GM12878 (cell line): Measurements from ENCODE around the gene CAPZB. TPM values are rescaled to one million over a fixed set of nuclear protein-coding genes. Genes with fewer than 3 reads are reported as not detected.

Experiments used
- ATAC-seq: fragments of 200-7000 bp; cut with Tn5 transposase; 3 replicates; pipeline ENCODE4 v1.9.1; 2020; ENCODE audit warnings: mild to moderate bottlenecking, moderate library complexity
- BruUV-seq: library from RNA; stranded (reverse); fragments of 400-500 nt; replicated peaks from 2 replicates; lab custom pipeline; 2021; lab: Mats Ljungman, UMichigan
- CTCF ChIA-PET: fragments of 300-600 bp; sonication (Branson Sonifier 250); formaldehyde crosslinking; extraction: SDS; loops from one replicate; lab custom pipeline; 2021; ENCODE audit warnings: inconsistent platforms; lab: Yijun Ruan, JAX
- POLR2A ChIA-PET: fragments of 350-600 bp; formaldehyde crosslinking; extraction: SDS; loops from one replicate; lab custom pipeline; 2021; ENCODE audit warnings: inconsistent platforms; lab: Charles Lee
- RAD21 ChIA-PET: fragments of 300-600 bp; sonication (Branson Sonifier 250); formaldehyde crosslinking; loops from one replicate; lab custom pipeline; 2023; ENCODE audit warnings: antibody characterized with exemption; ENCODE audit not compliant: unreplicated experiment; lab: Charles Lee
- SMC1A ChIA-PET: fragments of 300-600 bp; sonication (Branson Sonifier 250); formaldehyde crosslinking; loops from one replicate; lab custom pipeline; 2023; ENCODE audit not compliant: unreplicated experiment, uncharacterized antibody; lab: Charles Lee
- DNase-seq: peaks from one replicate; pipeline ENCODE4 v3.0.0-alpha.2; 2011; ENCODE audit warnings: low read depth, low spot score
- FAIRE-seq: peaks from 3 replicates; lab custom pipeline; 2011; peaks lifted over from hg19 to GRCh38; lab: Jason Lieb, UNC
- H2AFZ ChIP-seq: 2 replicates; pipeline ENCODE4 v1.6.0; 2011; ENCODE audit warnings: low read depth, low read length, control low read depth; ENCODE audit not compliant: control insufficient read depth
- H3K27ac ChIP-seq: 2 replicates; pipeline ENCODE4 v1.5.1; 2011; ENCODE audit warnings: control low read depth; ENCODE audit not compliant: control insufficient read depth, insufficient read depth
- H3K27me3 ChIP-seq, 2 experiments: replicated peaks in 1 of 2; 2 replicates each; pipeline versions ENCODE4 v1.6.0 to v1.6.1; 2011; ENCODE audit warnings: low read length in 1 of 2; ENCODE audit not compliant: control insufficient read depth in 2 of 2, insufficient read depth in 2 of 2
- H3K36me3 ChIP-seq, 2 experiments: 2 replicates each; pipeline ENCODE4 v1.5.1; 2011; ENCODE audit warnings: low read length in 1 of 2; ENCODE audit not compliant: control insufficient read depth in 2 of 2, insufficient read depth in 2 of 2
- H3K4me1 ChIP-seq: 2 replicates; pipeline ENCODE4 v1.6.1; 2011; ENCODE audit warnings: mild to moderate bottlenecking, low read length, moderate library complexity, mixed read lengths; ENCODE audit not compliant: control insufficient read depth, insufficient read depth
- H3K4me2 ChIP-seq: 2 replicates; pipeline ENCODE4 v1.6.0; 2011; ENCODE audit warnings: control low read depth; ENCODE audit not compliant: control insufficient read depth, insufficient read depth
- H3K4me3 ChIP-seq: fragments of 200-600 bp; sonication (generic); 2 replicates; pipeline ENCODE4 v1.5.1; 2016
- H3K79me2 ChIP-seq: 2 replicates; pipeline ENCODE4 v1.6.0; 2011; ENCODE audit warnings: low read length; ENCODE audit not compliant: control insufficient read depth, insufficient read depth
- H3K9ac ChIP-seq: 2 replicates; pipeline ENCODE4 v1.8.0; 2011; ENCODE audit warnings: low read length, control low read depth, mixed read lengths; ENCODE audit not compliant: control insufficient read depth, insufficient read depth
- H3K9me3 ChIP-seq: replicated peaks from 3 replicates; pipeline ENCODE4 v1.5.1; 2011; ENCODE audit warnings: mild to moderate bottlenecking, low read length; ENCODE audit not compliant: control insufficient read depth, insufficient read depth
- H4K20me1 ChIP-seq: 2 replicates; pipeline ENCODE4 v1.6.0; 2011; ENCODE audit not compliant: control insufficient read depth, insufficient read depth
- ASH2L ChIP-seq: fragments of 300-600, 200-600 bp; sonication (generic); IDR thresholded peaks from 2 replicates; pipeline ENCODE4 v1.6.1; 2017; ENCODE audit warnings: low read depth, mild to moderate bottlenecking, borderline replicate concordance
- ATF7 ChIP-seq: fragments of 450-650 bp; IDR thresholded peaks from 2 replicates; pipeline ENCODE4 v1.6.1; 2016; ENCODE audit warnings: low read depth, mild to moderate bottlenecking
- MEF2A ChIP-seq: IDR thresholded peaks from 2 replicates; pipeline ENCODE4 v1.6.1; 2011; ENCODE audit warnings: low read depth, mild to moderate bottlenecking, low read length, moderate library complexity; ENCODE audit not compliant: insufficient read depth
- NRF1 ChIP-seq: conservative IDR thresholded peaks from 2 replicates; pipeline ENCODE4 v1.6.1; 2011; ENCODE audit warnings: mild to moderate bottlenecking, low read depth, low read length, improper control_type of control experiment
- PML ChIP-seq: IDR thresholded peaks from 2 replicates; pipeline ENCODE4 v1.6.1; 2012; ENCODE audit warnings: low read length, inconsistent platforms
- RUNX3 ChIP-seq: IDR thresholded peaks from 2 replicates; pipeline ENCODE4 v1.6.1; 2012; ENCODE audit warnings: low read length, inconsistent platforms
- TCF12 ChIP-seq: IDR thresholded peaks from 2 replicates; pipeline ENCODE4 v1.6.1; 2011; ENCODE audit warnings: low read depth, mild to moderate bottlenecking, low read length
- WRNIP1 ChIP-seq: IDR thresholded peaks from 2 replicates; pipeline ENCODE4 v1.6.1; 2011; ENCODE audit warnings: low read depth, low read length, improper control_type of control experiment, borderline replicate concordance
- WGBS: methylation state at CpG from one replicate; pipeline ENCODE4 v1.1.6; 2016; ENCODE audit warnings: low lambda C conversion rate; ENCODE audit not compliant: insufficient replicate concordance, insufficient coverage; ENCODE audit errors: missing lambda C conversion rate; 5-methylcytosine and 5-hydroxymethylcytosine counted together
- in situ Hi-C: fragments of 300-500 bp; cut with MboI; formaldehyde crosslinking; loops from 9 replicates; pipeline ENCODE4 v1.14.3; 2018; ENCODE audit warnings: mixed read lengths
- intact Hi-C: fragments of 100-400 bp; cut with micrococcal nuclease; formaldehyde crosslinking; loops from one replicate; pipeline ENCODE4 v1.14.2; 2022; ENCODE audit not compliant: unreplicated experiment
- polyA plus RNA-seq, 11 experiments: library from polyadenylated mRNA; depleted of rRNA in 4 of 11; unstranded in 6 of 11; stranded (reverse) in 5 of 11; fragments of >200 nt; fragmentation: Nextera tagmentation in 4 of 11; fragmentation: Illumina TruSeq in 1 of 11; extraction: Ambion mirVana in 4 of 11; extraction: Trizol in 1 of 11; gene quantifications; 1 replicate in 1 of 11; 2 replicates in 10 of 11; pipeline versions ENCODE4 v1.2.1 to v1.2.3, GENCODE V29; 2011 to 2016; ENCODE audit warnings: inconsistent platforms in 2 of 11, missing spikeins in 2 of 11, low read depth in 1 of 11
- total RNA-seq, 4 experiments: library from RNA; depleted of rRNA in 3 of 4; stranded (reverse); fragments of >200 nt in 3 of 4; fragmentation: Illumina TruSeq in 1 of 4; extraction: Trizol in 1 of 4; gene quantifications; 2 replicates each; pipeline versions ENCODE4 v1.2.1 to v1.2.3, GENCODE V29; 2013 to 2021
- TF ChIP-seq, protein P1 (sequence below): IDR thresholded peaks from 2 replicates; pipeline ENCODE4 v1.6.1; 2011; ENCODE audit warnings: borderline replicate concordance, low read depth, mild to moderate bottlenecking, moderate library complexity, low read length; ENCODE audit not compliant: insufficient read depth, poor library complexity, severe bottlenecking
- TF ChIP-seq, protein P2 (sequence below): fragments of 450-650 bp; IDR thresholded peaks from 2 replicates; pipeline ENCODE4 v1.6.1; 2017; ENCODE audit warnings: antibody characterized with exemption, mild to moderate bottlenecking, moderate library complexity
- TF ChIP-seq, protein P3 (sequence below): fragments of 450-650 bp; conservative IDR thresholded peaks from 2 replicates; pipeline ENCODE4 v1.6.1; 2017; ENCODE audit warnings: mild to moderate bottlenecking, moderate library complexity

The CAPZB gene
- total and polyA plus RNA-seq, 10 of the 15 experiments (the other 5 are each of a cell fraction or from before 2014, with no cell fraction given) = 104 to 454 (median 213) TPM

DNA sequence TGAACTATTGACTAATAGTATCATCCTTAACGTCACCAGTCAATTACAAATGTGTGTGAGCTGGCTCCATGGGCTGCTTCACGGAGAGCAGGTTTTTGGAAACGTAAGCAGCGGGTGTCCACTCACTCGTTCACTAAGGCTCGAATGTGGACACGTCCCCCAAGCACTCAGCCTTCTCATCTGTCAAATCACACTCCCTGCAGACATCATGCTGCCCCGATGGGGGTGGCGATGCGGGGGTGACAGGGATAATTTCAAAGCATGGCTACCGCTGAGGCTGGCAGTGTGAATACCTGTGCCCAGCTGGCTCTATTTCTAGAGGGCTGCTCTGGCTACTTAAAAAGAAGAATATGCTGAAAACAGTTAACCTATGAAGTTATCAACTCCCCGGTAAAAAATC is 71.3 kb downstream of the CAPZB start (continued):
- TF ChIP-seq MEF2A = no peak
- TF ChIP-seq TCF12 = no peak
- TF ChIP-seq ASH2L = no peak
- no peak for TF ChIP-seq ATF7
- TF ChIP-seq NRF1 = no peak
- no peak for TF ChIP-seq PML
- TF ChIP-seq RUNX3 = no peak
- TF ChIP-seq, protein P1, sequence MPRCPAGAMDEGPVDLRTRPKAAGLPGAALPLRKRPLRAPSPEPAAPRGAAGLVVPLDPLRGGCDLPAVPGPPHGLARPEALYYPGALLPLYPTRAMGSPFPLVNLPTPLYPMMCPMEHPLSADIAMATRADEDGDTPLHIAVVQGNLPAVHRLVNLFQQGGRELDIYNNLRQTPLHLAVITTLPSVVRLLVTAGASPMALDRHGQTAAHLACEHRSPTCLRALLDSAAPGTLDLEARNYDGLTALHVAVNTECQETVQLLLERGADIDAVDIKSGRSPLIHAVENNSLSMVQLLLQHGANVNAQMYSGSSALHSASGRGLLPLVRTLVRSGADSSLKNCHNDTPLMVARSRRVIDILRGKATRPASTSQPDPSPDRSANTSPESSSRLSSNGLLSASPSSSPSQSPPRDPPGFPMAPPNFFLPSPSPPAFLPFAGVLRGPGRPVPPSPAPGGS = no peak
- TF ChIP-seq, protein P2, sequence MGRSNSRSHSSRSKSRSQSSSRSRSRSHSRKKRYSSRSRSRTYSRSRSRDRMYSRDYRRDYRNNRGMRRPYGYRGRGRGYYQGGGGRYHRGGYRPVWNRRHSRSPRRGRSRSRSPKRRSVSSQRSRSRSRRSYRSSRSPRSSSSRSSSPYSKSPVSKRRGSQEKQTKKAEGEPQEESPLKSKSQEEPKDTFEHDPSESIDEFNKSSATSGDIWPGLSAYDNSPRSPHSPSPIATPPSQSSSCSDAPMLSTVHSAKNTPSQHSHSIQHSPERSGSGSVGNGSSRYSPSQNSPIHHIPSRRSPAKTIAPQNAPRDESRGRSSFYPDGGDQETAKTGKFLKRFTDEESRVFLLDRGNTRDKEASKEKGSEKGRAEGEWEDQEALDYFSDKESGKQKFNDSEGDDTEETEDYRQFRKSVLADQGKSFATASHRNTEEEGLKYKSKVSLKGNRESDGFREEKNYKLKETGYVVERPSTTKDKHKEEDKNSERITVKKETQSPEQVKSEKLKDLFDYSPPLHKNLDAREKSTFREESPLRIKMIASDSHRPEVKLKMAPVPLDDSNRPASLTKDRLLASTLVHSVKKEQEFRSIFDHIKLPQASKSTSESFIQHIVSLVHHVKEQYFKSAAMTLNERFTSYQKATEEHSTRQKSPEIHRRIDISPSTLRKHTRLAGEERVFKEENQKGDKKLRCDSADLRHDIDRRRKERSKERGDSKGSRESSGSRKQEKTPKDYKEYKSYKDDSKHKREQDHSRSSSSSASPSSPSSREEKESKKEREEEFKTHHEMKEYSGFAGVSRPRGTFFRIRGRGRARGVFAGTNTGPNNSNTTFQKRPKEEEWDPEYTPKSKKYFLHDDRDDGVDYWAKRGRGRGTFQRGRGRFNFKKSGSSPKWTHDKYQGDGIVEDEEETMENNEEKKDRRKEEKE = no peak

DNA sequence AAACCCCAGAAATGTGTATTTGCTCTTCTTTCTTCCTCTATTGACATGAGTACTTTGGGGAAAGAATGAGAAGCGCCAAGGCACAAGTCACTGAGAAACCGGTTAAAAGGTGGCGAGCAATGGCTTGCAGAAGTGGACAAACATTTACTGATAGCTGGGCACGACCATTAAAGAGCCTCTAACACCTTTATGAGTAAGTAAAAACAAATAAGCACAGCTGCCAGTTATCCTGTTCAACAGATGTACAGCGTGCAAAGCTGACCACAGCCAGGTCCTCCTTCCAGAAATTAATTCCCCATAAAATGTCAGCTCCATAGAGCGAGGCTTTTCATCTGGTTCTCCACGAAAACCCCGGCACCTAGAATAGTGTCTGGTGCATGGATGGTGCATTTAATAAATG is 72.7 kb downstream of the CAPZB start:
- Histone ChIP-seq H3K4me2 (no peak overlapping the region), H3K79me2 (peaks cover 35% of the 10 kb centered on the region), H3K9me3 (no peaks in the 10 kb centered on the region), H2AFZ (no peak overlapping the region), H3K36me3 (peaks cover 10 to 14% of the 10 kb centered on the region in 2 experiments; a peak in 3 of 4 replicates), H3K27me3 (no peaks in the 10 kb centered on the region), H3K4me1 (peaks cover 16% of the 10 kb centered on the region), H4K20me1 (peaks cover 6% of the 10 kb centered on the region), H3K9ac (no peak overlapping the region), H3K27ac (no peak overlapping the region), H3K4me3 (no peak overlapping the region)
- DNase-seq (no peak), FAIRE-seq (no peak), ATAC-seq (no peak)
- CTCF ChIA-PET = interaction anchor here (0.8 to 2.9 kb wide), 8 partner anchors 10 to 238 kb away, joined by 3 to 15 read pairs (median 3); no protein-coding TSS in a partner anchor
- SMC1A ChIA-PET = interaction anchor here (0.9 to 1.8 kb wide), 7 partner anchors 11 to 239 kb away, joined by 3 to 7 read pairs (median 3); no protein-coding TSS in a partner anchor
- intact Hi-C loops = no loop called here
- RAD21 ChIA-PET = interaction anchor here (1.1 kb wide), 1 partner anchor 22 kb away, joined by 4 read pairs; no protein-coding TSS in a partner anchor
- in situ Hi-C loops = no loop called here
- no TSS peak for BruUV-seq
- POLR2A ChIA-PET = no interaction called here
- WGBS = 80% methylated on average over 8 of the region's 8 CpGs
- TF ChIP-seq WRNIP1 = no peak
- TF ChIP-seq, protein P3, sequence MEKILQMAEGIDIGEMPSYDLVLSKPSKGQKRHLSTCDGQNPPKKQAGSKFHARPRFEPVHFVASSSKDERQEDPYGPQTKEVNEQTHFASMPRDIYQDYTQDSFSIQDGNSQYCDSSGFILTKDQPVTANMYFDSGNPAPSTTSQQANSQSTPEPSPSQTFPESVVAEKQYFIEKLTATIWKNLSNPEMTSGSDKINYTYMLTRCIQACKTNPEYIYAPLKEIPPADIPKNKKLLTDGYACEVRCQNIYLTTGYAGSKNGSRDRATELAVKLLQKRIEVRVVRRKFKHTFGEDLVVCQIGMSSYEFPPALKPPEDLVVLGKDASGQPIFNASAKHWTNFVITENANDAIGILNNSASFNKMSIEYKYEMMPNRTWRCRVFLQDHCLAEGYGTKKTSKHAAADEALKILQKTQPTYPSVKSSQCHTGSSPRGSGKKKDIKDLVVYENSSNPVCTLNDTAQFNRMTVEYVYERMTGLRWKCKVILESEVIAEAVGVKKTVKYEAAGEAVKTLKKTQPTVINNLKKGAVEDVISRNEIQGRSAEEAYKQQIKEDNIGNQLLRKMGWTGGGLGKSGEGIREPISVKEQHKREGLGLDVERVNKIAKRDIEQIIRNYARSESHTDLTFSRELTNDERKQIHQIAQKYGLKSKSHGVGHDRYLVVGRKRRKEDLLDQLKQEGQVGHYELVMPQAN = no peak
